Activated T-cell treated with anti-CD3 and anti-CD28 coated beads, Interleukin-2, amount 50 U/mL, for 48 hours (primary cell): Measurements from ENCODE around the gene FREM2.

Source experiments
- DNase-seq, 2 experiments: peaks; one replicate each; pipeline ENCODE4 v3.0.0-alpha.2; 2020

The FREM2 gene

GRCh38 chr13:38767506-38768265 is 80.8 kb downstream of the FREM2 start:
- DNase-seq = no peak

GRCh38 chr13:38769526-38769925 is 82.6 kb downstream of the FREM2 start:
- DNase-seq = no peak

- DNase-seq = no peak
Measured at GRCh38 chr13:38775085-38775484, 88.2 kb downstream of the FREM2 start.

GRCh38 chr13:38777347-38778119 is 90.7 kb downstream of the FREM2 start:
- no peak for DNase-seq

- no peak for DNase-seq
Measured at GRCh38 chr13:38781539-38781938, 94.7 kb downstream of the FREM2 start.

- no peak for DNase-seq
Measured at GRCh38 chr13:38784036-38784880, 97.4 kb downstream of the FREM2 start.

GRCh38 chr13:38785042-38785441 is 98.2 kb downstream of the FREM2 start:
- DNase-seq = no peak

- no peak for DNase-seq
Measured at GRCh38 chr13:38785490-38785889, 98.6 kb downstream of the FREM2 start.

- no peak for DNase-seq
Measured at GRCh38 chr13:38787550-38787949, 100.7 kb downstream of the FREM2 start.

GRCh38 chr13:38796890-38797289 is 110.0 kb downstream of the FREM2 start:
- no peak for DNase-seq

- no peak for DNase-seq
Measured at GRCh38 chr13:38803531-38803930, 116.7 kb downstream of the FREM2 start.

GRCh38 chr13:38804061-38804460 is 117.2 kb downstream of the FREM2 start:
- no peak for DNase-seq

- DNase-seq = no peak
Measured at GRCh38 chr13:38804536-38804935, 117.7 kb downstream of the FREM2 start.

GRCh38 chr13:38814331-38814730 is 127.5 kb downstream of the FREM2 start:
- DNase-seq = no peak

- no peak for DNase-seq
Measured at GRCh38 chr13:38819053-38819452, 132.2 kb downstream of the FREM2 start.

- no peak for DNase-seq
Measured at GRCh38 chr13:38819596-38819995, 132.7 kb downstream of the FREM2 start.

GRCh38 chr13:38821770-38822551 is 135.1 kb downstream of the FREM2 start:
- DNase-seq = no peak

GRCh38 chr13:38824342-38824741 is 137.5 kb downstream of the FREM2 start:
- DNase-seq = peak in 1 of 2 experiments; percentile 15

GRCh38 chr13:38826182-38826813 is 139.4 kb downstream of the FREM2 start:
- no peak for DNase-seq

GRCh38 chr13:38830442-38831045 is 143.7 kb downstream of the FREM2 start:
- no peak for DNase-seq

GRCh38 chr13:38844581-38844980 is 157.7 kb downstream of the FREM2 start:
- DNase-seq = no peak

- no peak for DNase-seq
Measured at GRCh38 chr13:38848360-38848759, 161.5 kb downstream of the FREM2 start.
